HEK293T (cell line): ENCODE data around the gene ZNF521.

Source experiments
- CTCF ChIA-PET: fragments of 350-600 bp; formaldehyde crosslinking; extraction: SDS; loops from one replicate; lab custom pipeline; 2021; ENCODE audit warnings: antibody characterized with exemption, inconsistent platforms; lab: Yijun Ruan, JAX
- POLR2A ChIA-PET: fragments of 350-600 bp; formaldehyde crosslinking; extraction: SDS; loops from one replicate; lab custom pipeline; 2020; ENCODE audit warnings: antibody characterized with exemption, inconsistent platforms; lab: Yijun Ruan, JAX
- DNase-seq: peaks from one replicate; pipeline ENCODE4 v3.0.0; 2012; ENCODE audit warnings: mixed read lengths; ENCODE audit errors: extremely low spot score
- ARNT ChIP-seq: fragments of 450-650 bp; IDR thresholded peaks from 2 replicates; pipeline ENCODE4 v1.6.1; 2017; ENCODE audit warnings: mild to moderate bottlenecking
- BHLHE40 ChIP-seq: fragments of 450-650 bp; IDR thresholded peaks from 2 replicates; pipeline ENCODE4 v1.6.1; 2016; ENCODE audit warnings: mild to moderate bottlenecking, moderate library complexity, borderline replicate concordance
- CTBP1 ChIP-seq: fragments of 450-650 bp; IDR thresholded peaks from 2 replicates; pipeline ENCODE4 v1.6.1; 2016; ENCODE audit warnings: borderline replicate concordance
- ELF4 ChIP-seq: fragments of 450-650 bp; IDR thresholded peaks from 2 replicates; pipeline ENCODE4 v1.6.1; 2017; ENCODE audit warnings: antibody characterized with exemption
- FOXA1 ChIP-seq: fragments of 450-650 bp; IDR thresholded peaks from 2 replicates; pipeline ENCODE4 v1.6.1; 2016; ENCODE audit warnings: mild to moderate bottlenecking
- FOXK2 ChIP-seq: fragments of 450-650 bp; IDR thresholded peaks from 2 replicates; pipeline ENCODE4 v1.6.1; 2016; ENCODE audit warnings: mild to moderate bottlenecking
- FOXM1 ChIP-seq: fragments of 450-650 bp; IDR thresholded peaks from 2 replicates; pipeline ENCODE4 v1.6.1; 2017; ENCODE audit warnings: mild to moderate bottlenecking, borderline replicate concordance
- HDGF ChIP-seq: fragments of 450-650 bp; IDR thresholded peaks from 2 replicates; pipeline ENCODE4 v1.6.1; 2017; ENCODE audit warnings: antibody characterized with exemption, borderline replicate concordance
- L3MBTL2 ChIP-seq: fragments of 450-650 bp; conservative IDR thresholded peaks from 2 replicates; pipeline ENCODE4 v1.6.1; 2016; ENCODE audit warnings: mild to moderate bottlenecking
- LEF1 ChIP-seq: fragments of 450-650 bp; IDR thresholded peaks from 2 replicates; pipeline ENCODE4 v1.6.1; 2017; ENCODE audit warnings: mild to moderate bottlenecking, borderline replicate concordance
- NFRKB ChIP-seq: fragments of 450-650 bp; IDR thresholded peaks from 2 replicates; pipeline ENCODE4 v1.6.1; 2016; ENCODE audit warnings: mild to moderate bottlenecking, moderate library complexity
- PKNOX1 ChIP-seq: fragments of 450-650 bp; IDR thresholded peaks from 2 replicates; pipeline ENCODE4 v1.6.1; 2016
- SP1 ChIP-seq: fragments of 450-650 bp; IDR thresholded peaks from 2 replicates; pipeline ENCODE4 v1.6.1; 2017
- SUZ12 ChIP-seq: fragments of 450-650 bp; IDR thresholded peaks from 2 replicates; pipeline ENCODE4 v1.6.1; 2016; ENCODE audit warnings: mild to moderate bottlenecking
- TARDBP ChIP-seq: fragments of 450-650 bp; IDR thresholded peaks from 2 replicates; pipeline ENCODE4 v1.6.1; 2016
- ZNF384 ChIP-seq: fragments of 450-650 bp; IDR thresholded peaks from 2 replicates; pipeline ENCODE4 v1.6.1; 2016

The ZNF521 gene

GRCh38 chr18:25283781-25284180, 68.2 kb downstream of the ZNF521 start:
- TF ChIP-seq SP1, result no peak
- no peak for TF ChIP-seq ZNF384
- no peak for TF ChIP-seq BHLHE40
- TF ChIP-seq FOXM1, result no peak
- no peak for TF ChIP-seq FOXK2
- no peak for TF ChIP-seq CTBP1
- TF ChIP-seq LEF1, result no peak
- TF ChIP-seq PKNOX1, result no peak
- DNase-seq, result no peak
- ChIA-PET CTCF (interaction anchor here (0.9 kb wide), 1 partner anchor 29 kb away, joined by 3 read pairs; no protein-coding TSS in a partner anchor), POLR2A (interaction anchor here (0.6 to 0.8 kb wide), 3 partner anchors 9 to 1589 kb away, joined by 3 to 4 read pairs (median 3); no protein-coding TSS in a partner anchor)

DNA sequence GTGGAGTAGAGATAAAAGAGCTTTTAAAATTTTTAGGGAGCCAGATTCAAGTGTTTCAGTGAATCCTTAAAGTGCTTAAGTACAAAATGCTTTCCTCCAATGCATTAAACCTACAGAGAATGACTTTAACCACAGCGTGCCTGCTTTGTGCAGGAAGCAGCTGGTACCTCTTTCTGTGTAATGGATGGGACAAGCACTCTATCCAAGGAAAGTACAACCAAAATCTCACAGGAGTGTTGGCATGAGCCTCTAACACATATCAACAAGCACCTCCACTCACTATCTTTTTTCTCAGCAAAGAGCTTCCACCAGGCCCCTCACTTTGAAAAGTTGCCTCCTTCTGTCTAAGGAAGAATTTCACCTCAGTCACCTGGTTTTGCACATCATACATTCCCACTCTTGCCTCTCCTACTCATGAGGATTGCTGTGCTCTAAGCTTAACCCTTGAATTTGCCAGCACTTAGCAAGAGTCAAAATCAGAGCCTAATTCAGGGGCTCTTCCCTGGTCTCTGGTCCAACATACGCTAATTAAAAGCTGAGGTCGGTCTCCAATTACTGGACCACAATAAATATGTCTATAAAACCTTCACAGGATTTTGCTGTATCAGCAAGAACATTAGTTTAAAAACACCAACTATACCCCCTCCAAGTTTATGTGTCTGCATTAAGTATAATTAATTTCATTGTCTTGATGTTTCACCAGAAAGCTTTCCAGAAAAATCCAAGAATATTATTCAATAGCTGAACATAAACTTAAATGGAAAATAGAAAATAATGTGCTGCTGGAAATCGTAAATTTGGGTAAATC, 68.9 kb downstream of the ZNF521 start:
- TF ChIP-seq ARNT (no peak), TARDBP (no peak), FOXA1 (no peak), FOXM1 (no peak), HDGF (no peak), CTBP1 (no peak), SP1 (no peak), L3MBTL2 (no peak), ZNF384 (no peak), BHLHE40 (no peak), SUZ12 (no peak), FOXK2 (no peak), ELF4 (no peak), NFRKB (no peak), PKNOX1 (no peak), LEF1 (no peak)
- DNase-seq, result no peak
- ChIA-PET POLR2A (interaction anchor here (0.8 kb wide), 1 partner anchor 9 kb away, joined by 4 read pairs; no protein-coding TSS in a partner anchor), CTCF (interaction anchor here (0.6 to 0.9 kb wide), 4 partner anchors 29 to 1471 kb away, joined by 3 to 4 read pairs (median 3); no protein-coding TSS in a partner anchor)

DNA sequence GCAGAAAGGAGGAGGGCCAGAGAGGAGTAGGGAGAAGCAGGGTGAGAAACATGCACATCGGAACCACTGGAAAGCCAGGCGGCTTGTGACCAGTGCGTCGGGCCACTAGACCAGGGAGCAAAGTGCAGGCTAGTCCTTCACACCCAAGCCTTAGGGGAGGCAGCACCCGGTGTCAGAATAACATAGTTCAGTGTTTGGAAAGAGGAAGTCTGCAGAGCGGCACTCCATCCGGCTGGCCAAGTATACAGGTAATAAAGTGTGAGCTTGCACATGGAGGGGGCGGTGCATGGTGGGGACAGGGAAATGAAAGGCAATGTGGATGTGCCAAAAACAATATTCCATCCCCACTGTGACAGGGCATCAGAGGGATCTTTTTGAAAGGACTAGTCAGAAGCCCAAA, 69.7 kb downstream of the ZNF521 start:
- CTCF ChIA-PET, result interaction anchor here (0.7 kb wide), 1 partner anchor 36 kb away, joined by 4 read pairs; no protein-coding TSS in a partner anchor
- TF ChIP-seq NFRKB (no peak), HDGF (no peak), FOXK2 (no peak), ZNF384 (no peak), FOXM1 (no peak), PKNOX1 (no peak), L3MBTL2 (no peak), FOXA1 (no peak), TARDBP (no peak), ELF4 (no peak), CTBP1 (no peak)
- no peak for DNase-seq
- POLR2A ChIA-PET, result no interaction called here

DNA sequence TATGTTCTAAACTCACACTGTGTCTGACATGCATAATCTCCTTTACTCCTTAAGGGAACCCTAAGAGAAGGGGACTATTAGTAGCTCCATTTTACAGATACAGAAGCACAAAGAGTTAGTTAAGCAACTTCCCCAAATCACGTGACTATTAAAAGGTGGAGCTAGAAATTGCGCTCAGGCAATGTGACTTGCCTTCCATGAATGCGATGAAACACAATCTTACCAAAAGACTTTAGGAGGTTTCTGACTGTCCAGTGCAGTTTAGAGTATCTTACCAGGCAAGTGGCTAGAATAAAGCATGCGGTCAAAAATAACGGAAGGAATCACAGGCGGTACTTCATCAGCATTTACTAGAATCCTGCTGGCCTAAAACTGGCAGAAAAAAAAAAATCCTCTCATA, 70.4 kb downstream of the ZNF521 start:
- TF ChIP-seq L3MBTL2 (no peak), NFRKB (no peak), LEF1 (no peak), CTBP1 (no peak), SUZ12 (no peak), ARNT (no peak), FOXA1 (no peak), SP1 (no peak)
- POLR2A ChIA-PET, result no interaction called here
- no peak for DNase-seq
- CTCF ChIA-PET, result no interaction called here

DNA sequence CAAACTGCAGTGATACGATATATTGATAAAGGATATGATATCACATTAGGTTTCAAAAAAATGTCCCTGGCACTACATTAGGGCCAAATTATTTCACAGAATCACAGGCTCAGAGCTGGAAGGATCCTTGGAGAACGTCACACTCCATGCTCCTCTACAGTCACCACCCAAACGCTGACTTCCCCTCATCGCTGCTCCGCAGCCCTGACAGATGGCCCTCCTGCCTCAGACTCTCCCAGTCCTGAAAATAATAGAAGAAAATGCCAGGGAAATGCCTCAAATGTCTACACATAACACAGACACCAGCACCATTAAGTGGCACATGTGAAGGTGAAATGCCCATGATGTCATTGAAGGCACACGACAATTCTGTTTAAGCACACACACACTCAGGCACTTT, 72.0 kb downstream of the ZNF521 start:
- ChIA-PET POLR2A (no interaction called here), CTCF (no interaction called here)
- DNase-seq, result no peak
- TF ChIP-seq SP1 (no peak), NFRKB (no peak), FOXK2 (no peak)

DNA sequence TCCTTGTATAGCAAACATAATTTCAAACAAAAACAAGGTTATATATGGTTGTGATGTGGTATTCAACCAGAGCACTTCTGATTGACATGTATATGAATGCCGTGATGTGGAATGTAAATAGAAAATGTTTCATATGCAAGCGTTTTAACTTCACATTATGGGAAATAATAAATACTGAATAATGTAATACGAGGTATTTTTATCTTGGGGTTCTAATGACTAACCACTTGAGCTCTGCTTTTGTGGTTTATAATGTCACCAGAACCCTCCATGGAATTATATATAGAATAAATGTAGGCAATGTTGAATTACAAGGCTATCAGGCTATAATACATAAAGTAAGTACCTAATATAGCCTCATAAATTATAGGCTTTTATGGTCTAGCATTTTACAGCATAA, 72.4 kb downstream of the ZNF521 start:
- POLR2A ChIA-PET, result no interaction called here
- TF ChIP-seq PKNOX1 (0 out of 2 replicates have a peak, but pooled peaks have one; percentile 1), TARDBP (no peak), LEF1 (no peak), L3MBTL2 (no peak), SUZ12 (no peak)
- CTCF ChIA-PET, result no interaction called here
- DNase-seq, result no peak
